Neuron (in vitro differentiated cells): ENCODE data around the gene CXorf38.
"Not testable (repeated sequence)": the region's sequence is repeated elsewhere in the genome, so short reads cannot be mapped to it uniquely, and the experiment has no call there.

Source experiments
- H2AFZ ChIP-seq: one replicate; pipeline ENCODE4 v1.6.1; 2013; ENCODE audit warnings: low read depth, mild to moderate bottlenecking, inconsistent platforms, low read length, moderate library complexity
- H3K27me3 ChIP-seq: one replicate; pipeline ENCODE4 v1.6.1; 2013; ENCODE audit warnings: low read length; ENCODE audit not compliant: insufficient read depth
- H3K36me3 ChIP-seq: one replicate; pipeline ENCODE4 v1.6.1; 2013; ENCODE audit warnings: low read length; ENCODE audit not compliant: insufficient read depth
- H3K4me1 ChIP-seq: one replicate; pipeline ENCODE4 v1.6.1; 2013; ENCODE audit warnings: low read length; ENCODE audit not compliant: insufficient read depth
- H3K4me3 ChIP-seq: 2 replicates; pipeline ENCODE4 v1.5.1; 2013; ENCODE audit warnings: mild to moderate bottlenecking, low read length, moderate library complexity
- H3K9me3 ChIP-seq: one replicate; pipeline ENCODE4 v1.6.1; 2013; ENCODE audit warnings: low read length

CXorf38 gene

DNA sequence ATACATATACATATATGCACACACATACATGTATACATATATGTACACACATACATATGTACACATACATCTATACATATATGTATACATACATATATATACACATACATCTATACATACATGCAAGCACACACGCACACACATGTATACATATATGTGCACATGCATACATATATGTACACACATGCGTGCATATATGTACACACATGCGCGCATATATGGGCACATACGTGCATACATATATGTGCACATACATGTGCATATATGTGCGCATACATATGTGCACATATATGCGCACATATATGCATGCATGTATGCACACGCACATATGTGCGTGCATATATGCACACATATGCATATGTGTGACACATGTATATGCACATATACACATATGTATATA, 31.4 kb downstream of the CXorf38 start:
- no peak overlapping the region for H2AFZ ChIP-seq
- no peaks in the 10 kb centered on the region for H3K27me3 ChIP-seq
- peaks cover 10% of the 10 kb centered on the region for H3K4me1 ChIP-seq
- H3K36me3 ChIP-seq, result no peaks in the 10 kb centered on the region
- no peaks in the 10 kb centered on the region for H3K9me3 ChIP-seq
- H3K4me3 ChIP-seq, result no peak overlapping the region

DNA sequence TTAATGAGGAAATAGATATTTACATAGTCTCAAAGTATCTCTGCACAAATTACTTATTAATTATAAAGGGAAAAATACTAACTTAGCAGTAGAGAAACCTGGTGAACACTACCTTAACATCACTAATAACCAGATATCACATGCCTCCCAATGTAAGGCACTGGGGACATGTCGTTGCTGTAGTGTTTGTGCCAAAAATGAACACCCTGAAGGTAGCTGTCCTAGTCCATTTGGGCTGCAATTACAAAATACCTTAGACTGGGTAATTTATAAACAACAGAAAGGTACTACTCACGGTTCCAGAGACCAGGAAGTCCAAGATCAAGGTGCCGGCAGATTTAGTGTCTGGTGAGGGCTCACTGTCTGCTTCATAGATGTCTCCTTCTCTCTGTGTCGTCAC, 34.9 kb downstream of the CXorf38 start:
- Histone ChIP-seq H3K36me3 (no peaks in the 10 kb centered on the region), H3K4me1 (peaks cover 4% of the 10 kb centered on the region), H3K9me3 (no peaks in the 10 kb centered on the region), H2AFZ (no peak overlapping the region), H3K4me3 (no peak overlapping the region), H3K27me3 (no peaks in the 10 kb centered on the region)

DNA sequence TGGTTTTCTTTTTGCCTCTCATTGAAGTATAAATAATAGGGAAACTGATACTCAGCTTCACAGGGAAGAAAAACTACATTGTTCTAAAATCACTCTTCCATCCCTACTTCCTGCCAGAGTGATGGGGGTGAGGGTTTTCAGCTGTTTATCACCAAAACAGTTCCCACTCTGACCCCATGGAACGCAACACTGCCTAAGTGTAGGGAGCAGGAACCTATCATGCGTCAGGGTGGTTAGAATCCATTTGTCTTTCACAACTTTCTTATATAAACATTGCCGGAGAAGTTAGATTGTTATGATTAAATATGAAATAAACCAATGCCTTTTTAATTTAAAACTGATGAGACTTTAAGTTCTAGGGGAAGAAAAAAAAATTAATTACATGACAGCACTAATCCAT, 40.0 kb downstream of the CXorf38 start:
- H3K4me1 ChIP-seq, result no peaks in the 10 kb centered on the region
- H3K36me3 ChIP-seq, result peaks cover 5% of the 10 kb centered on the region
- H3K27me3 ChIP-seq, result no peaks in the 10 kb centered on the region
- no peak overlapping the region for H2AFZ ChIP-seq
- H3K9me3 ChIP-seq, result no peaks in the 10 kb centered on the region
- no peak overlapping the region for H3K4me3 ChIP-seq

DNA sequence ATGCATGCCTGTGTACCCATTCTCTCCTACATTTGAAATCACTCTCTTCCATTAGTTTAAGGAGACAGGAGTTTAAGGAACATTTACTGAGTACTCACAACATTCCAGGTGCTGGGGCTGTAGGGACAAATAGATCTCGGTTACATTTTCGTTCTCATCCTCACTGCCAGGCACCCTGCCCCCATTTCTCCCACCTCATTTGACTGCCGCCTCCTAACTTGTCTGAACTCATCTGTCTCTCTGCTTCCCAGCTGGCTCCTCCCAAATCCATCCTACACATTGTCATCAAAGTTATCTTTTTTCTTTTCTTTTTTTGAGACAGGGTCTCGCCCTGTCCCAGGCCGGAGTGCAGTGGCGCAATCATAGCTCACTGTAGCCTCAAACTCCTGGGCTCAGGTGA, 43.9 kb downstream of the CXorf38 start:
- Histone ChIP-seq H3K36me3 (peaks cover 11% of the 10 kb centered on the region), H3K4me1 (no peaks in the 10 kb centered on the region), H3K9me3 (no peaks in the 10 kb centered on the region)

DNA sequence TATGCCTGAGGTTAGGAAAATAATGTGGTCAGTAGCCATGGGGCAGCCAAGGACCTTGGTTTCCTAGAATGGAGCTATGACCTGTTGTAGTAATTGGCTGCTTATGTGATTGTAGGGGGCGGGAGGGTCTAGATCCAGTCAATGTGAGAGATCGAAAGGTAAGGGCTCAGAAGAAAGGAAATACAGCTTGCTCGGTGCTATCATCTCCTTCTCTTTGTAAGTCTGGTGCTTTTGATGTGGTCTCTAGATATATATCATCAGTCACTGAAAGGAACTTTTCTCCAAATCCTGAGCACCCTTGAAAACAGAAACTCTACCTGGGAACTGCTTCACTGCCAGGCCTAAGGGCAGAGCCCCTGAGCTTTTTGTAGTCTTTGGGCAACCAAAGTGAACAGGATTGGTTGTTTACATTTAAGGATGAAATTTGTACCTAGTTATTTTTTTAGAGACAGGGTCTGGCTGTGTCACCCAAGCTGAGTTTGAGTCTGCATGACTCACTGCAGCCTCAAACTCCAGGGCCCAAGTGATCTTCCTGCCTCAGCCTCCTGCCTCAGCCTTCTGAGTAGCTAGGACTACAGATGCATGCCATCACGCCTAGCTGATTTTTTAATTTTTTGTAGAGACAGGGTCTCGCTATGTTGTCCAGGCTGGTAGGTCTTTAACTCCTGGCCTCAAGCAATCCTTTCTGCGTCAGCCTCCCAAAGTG, 57.6 kb downstream of the CXorf38 start:
- not testable (repeated sequence) for H3K9me3 ChIP-seq, H3K27me3 ChIP-seq, H2AFZ ChIP-seq, H3K4me1 ChIP-seq, H3K4me3 ChIP-seq, H3K36me3 ChIP-seq

More for the DNA sequence above, 43.9 kb downstream of the CXorf38 start:
- H2AFZ ChIP-seq, result no peak overlapping the region
- H3K4me3 ChIP-seq, result no peak overlapping the region
- H3K27me3 ChIP-seq, result no peaks in the 10 kb centered on the region

DNA sequence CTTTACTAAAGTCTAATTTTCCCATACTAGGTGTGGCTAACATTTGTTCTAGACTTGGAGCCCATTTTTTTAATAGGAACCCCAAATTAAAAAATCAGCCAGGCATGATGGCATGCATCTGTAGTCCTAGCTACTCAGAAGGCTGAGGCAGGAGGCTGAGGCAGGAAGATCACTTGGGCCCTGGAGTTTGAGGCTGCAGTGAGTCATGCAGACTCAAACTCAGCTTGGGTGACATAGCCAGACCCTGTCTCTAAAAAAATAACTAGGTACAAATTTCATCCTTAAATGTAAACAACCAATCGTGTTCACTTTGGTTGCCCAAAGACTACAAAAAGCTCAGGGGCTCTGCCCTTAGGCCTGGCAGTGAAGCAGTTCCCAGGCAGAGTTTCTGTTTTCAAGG, 59.7 kb downstream of the CXorf38 start:
- H3K4me1 ChIP-seq, H3K4me3 ChIP-seq, H3K9me3 ChIP-seq, H3K36me3 ChIP-seq, H2AFZ ChIP-seq, H3K27me3 ChIP-seq: not testable (repeated sequence)

DNA sequence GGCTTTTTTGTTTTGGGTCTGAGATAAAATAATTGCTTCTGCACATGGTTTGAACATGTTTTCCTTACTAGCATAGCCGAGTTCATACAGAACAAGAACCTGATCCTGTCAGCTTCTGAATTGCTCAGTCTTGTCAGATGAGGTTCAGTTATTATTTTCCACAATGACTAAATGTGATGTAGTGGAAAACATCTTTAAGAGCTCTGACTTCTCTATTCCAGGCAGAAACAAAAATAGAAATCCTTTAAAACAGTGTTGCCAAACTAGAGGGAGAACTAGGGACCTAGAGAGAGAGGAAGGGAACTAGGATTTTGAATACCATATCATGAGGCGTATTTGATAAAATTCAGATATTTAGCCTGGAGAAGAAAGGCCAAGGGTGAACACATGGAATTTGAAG, 64.5 kb downstream of the CXorf38 start:
- Histone ChIP-seq H3K36me3 (no peaks in the 10 kb centered on the region), H3K4me3 (no peak overlapping the region), H2AFZ (no peak overlapping the region), H3K27me3 (no peaks in the 10 kb centered on the region), H3K4me1 (no peaks in the 10 kb centered on the region), H3K9me3 (no peaks in the 10 kb centered on the region)

DNA sequence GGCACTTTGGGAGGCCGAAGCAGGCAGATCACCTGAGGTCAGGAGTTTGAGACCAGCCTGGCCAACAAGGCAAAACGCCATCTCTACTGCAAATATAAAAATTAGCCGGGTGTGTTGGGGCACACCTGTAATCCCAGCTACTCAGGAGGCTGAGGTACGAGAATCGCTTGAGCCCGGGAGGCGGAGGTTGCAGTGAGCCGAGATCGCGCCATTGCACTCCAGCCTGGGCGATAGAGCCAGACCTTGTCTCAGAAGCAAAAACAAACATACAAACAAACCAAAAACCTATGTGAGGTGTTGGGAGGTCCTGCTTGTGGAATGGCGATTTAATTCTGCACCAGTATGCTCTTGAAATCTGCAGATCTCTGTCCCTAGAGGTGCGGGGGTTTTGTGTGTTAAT, 65.2 kb downstream of the CXorf38 start:
- not testable (repeated sequence) for H3K9me3 ChIP-seq, H3K36me3 ChIP-seq, H2AFZ ChIP-seq, H3K4me3 ChIP-seq, H3K27me3 ChIP-seq, H3K4me1 ChIP-seq

DNA sequence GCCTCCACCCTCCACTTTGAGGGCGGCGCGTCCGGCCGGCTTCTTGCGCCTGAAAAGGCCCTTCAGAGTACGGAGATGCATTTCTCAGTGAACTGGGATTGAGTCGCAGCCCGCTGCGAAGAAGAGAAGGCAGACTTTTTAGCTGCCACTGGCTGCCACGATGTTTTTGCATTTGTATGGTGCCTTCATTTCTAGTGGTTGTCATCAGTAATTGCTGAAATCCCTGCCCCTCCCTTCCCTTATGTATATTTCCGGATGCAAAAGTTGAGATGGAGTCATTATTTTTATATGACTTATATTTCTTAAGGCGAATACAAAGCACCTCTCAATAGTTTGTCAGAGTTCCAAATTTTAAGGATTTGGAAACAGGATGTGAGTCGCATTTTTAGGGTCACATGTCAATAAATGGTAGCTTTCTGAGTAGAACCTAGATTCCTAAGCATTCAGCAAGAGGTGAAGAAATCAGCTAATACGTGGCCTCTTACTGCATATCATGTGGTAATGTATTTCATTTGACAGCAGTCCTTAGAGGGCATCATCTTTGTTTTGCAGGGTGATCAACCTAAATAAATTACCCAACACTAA, 65.9 kb downstream of the CXorf38 start:
- no peaks in the 10 kb centered on the region for H3K36me3 ChIP-seq
- H3K9me3 ChIP-seq, result no peaks in the 10 kb centered on the region
- peak overlapping the region; percentile 75 for H3K4me3 ChIP-seq
- H3K4me1 ChIP-seq, result no peaks in the 10 kb centered on the region
- H2AFZ ChIP-seq, result peak overlapping the region; percentile 72
- H3K27me3 ChIP-seq, result no peaks in the 10 kb centered on the region

DNA sequence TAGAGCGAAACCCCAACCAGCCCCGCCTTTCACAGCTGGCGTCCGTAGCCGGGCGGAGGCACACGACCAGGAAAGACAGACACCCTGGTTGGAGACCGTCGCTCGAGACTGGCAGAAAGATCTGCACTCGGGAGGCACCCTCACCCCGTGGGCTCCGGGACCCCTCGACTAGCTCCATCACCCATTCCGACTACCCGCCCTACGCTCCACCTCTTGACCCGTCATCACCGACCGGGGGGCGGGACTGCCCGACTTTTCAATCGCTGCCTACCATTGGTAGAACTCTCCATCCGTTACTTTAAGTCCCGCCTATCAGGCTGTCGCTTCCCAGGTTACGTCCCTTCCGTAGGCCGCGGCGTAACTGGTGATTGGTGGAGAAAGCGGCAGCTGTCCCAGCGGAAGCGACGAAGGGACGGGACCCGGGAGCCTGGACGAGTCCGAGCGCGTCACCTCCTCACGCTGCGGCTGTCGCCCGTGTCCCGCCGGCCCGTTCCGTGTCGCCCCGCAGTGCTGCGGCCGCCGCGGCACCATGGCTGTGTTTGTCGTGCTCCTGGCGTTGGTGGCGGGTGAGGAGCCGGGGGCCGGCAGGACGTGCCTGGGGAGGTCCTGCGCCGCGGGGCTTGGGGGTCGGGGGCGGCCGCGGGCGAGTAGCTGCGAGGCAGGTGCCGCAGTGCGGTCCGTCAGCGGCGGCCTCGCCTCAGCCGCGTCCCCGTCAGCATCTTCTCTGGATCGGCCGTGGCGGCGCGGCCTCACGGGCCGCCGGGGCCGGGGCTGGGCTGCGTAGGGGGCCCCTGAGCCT, 66.6 kb downstream of the CXorf38 start, which contains the start of gene ATP6AP2:
Gene ATP6AP2, plus strand, starts transcription at position 434 of the 799 bp plus-strand sequence. Its CDS starts 96 bp downstream, at position 530.
- peak within 1 kb of the TSS; percentile 72 for H2AFZ ChIP-seq
- H3K27me3 ChIP-seq, result no peaks in the 10 kb centered on the region
- H3K4me3 ChIP-seq, result peak within 1 kb of the TSS; percentile 75
- H3K36me3 ChIP-seq, result no peaks in the 10 kb centered on the region
- no peaks in the 10 kb centered on the region for H3K4me1 ChIP-seq
- no peaks in the 10 kb centered on the region for H3K9me3 ChIP-seq

DNA sequence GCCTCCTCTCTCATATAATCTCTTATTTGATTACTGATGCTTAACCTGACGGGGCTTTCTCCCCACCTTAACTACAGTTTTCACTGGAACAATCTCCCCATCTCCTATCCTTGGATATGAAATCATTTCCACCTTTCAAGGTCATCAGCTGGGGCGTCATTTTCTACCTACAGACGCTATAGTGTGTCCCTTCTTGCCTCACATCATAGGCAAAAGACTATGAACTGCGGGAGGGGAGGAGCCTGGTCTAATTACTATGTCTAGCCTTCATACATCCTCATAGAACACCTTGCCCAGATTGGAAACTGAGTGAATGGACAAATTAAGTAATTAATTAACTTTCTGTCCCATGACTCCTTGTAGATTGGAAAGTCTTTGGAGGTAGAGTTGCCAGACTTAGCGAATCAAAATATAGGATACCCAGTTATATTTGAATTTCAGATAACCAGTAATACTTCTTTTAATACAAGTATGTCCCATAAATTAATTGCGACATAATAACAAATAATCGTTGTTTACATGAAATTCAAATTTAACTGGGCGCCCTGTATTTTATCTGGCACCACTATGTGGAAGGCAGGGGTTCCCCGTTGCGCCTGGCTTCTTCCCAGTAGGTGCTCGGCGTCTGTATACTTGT, 67.3 kb downstream of the CXorf38 start:
- H3K4me3 ChIP-seq, result peak overlapping the region; percentile 75
- no peaks in the 10 kb centered on the region for H3K4me1 ChIP-seq
- no peaks in the 10 kb centered on the region for H3K36me3 ChIP-seq
- no peaks in the 10 kb centered on the region for H3K27me3 ChIP-seq
- H3K9me3 ChIP-seq, result no peaks in the 10 kb centered on the region
- no peak overlapping the region for H2AFZ ChIP-seq

DNA sequence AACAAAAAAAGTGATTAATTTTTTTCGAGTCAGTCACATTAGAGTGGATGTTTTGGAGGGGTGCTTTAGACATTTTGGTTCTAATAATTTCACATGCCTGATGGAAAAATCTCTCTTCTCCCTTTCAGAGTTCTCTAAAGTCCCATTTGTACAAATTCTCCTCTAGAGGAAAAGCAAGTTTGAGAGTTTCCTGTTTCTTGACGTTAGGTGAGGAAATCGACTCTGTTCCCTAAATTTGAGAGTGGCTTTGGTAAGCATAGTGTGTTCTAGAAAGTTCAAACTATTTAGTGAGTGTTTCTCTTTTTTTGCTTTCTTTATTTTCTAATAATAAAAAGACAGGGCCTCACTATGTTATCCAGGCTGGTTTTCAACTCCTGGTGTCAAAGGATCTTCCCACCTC, 68.2 kb downstream of the CXorf38 start:
- Histone ChIP-seq H3K4me3 (no peak overlapping the region), H3K27me3 (no peaks in the 10 kb centered on the region), H2AFZ (no peak overlapping the region), H3K4me1 (no peaks in the 10 kb centered on the region), H3K9me3 (no peaks in the 10 kb centered on the region), H3K36me3 (no peaks in the 10 kb centered on the region)
